DMS 273 (cell line): ENCODE results near the gene TMEM132A.
"Not testable (repeated sequence)": the region's sequence is repeated elsewhere in the genome, so short reads cannot be mapped to it uniquely, and the experiment has no call there.

Experiments
- DNase-seq: peaks from one replicate; lab custom pipeline; 2025; ENCODE audit not compliant: unreplicated experiment; lab: John Stamatoyannopoulos, UW

The TMEM132A gene

DNA sequence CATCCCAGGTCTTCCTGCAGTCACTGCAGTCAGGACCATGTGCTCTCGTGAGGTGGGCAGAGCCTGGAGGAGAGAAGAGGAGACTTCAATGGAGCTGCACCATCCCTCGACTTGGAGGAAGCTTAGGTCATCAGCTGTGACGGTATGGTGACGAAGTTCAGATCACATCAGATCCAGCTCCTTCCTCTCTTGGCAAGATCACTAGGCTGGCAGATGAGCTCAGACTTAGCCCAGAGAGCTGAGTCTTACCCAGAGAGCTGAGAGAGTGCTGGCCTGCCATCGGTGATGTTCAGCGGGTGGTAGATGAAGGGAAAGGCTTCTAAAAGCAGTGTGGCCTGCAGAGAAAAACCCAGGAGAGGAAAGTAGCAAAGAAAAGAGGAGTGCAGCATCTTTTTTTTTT lies 29.5 kb downstream of the TMEM132A start:
- DNase-seq = no peak

DNA sequence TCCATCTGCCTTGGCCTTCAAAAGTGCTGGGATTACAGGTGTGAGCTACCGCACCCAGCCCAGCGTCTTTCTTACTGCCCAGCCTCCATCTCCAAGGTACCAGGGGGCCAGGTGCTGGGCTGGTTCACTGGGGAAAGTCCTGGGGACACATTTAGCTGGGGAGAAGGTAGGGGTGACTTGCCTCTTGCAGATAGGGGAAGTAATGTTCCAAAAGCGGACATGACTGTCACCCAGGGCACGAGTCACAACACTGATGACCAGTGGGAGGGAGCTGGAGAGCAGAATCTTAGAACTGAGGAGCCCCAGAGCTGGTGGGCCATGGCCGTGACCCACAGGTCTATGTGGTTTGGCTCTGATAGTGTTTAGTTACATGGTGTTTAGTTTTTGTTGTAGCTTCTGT lies 30.2 kb downstream of the TMEM132A start:
- DNase-seq = no peak

DNA sequence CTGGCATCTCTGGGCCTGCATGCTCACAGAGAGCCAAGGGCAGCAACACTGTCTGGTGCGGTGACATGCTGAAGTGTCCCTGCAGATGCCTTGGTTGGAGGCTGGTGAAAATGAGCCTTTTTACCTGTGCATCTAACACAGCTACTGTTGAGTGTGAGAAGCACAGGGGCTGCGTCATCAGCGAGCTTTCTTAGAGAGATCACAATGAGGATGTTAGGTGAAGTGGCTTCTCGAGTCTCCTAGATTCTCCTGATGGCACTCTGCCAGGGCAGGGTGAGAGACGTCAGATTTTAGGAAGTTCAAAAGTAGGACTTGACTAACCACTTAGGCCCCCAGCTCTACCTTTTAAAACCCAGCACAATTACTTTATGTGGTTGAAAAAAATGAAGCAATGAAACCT lies 31.3 kb downstream of the TMEM132A start:
- DNase-seq = no peak

DNA sequence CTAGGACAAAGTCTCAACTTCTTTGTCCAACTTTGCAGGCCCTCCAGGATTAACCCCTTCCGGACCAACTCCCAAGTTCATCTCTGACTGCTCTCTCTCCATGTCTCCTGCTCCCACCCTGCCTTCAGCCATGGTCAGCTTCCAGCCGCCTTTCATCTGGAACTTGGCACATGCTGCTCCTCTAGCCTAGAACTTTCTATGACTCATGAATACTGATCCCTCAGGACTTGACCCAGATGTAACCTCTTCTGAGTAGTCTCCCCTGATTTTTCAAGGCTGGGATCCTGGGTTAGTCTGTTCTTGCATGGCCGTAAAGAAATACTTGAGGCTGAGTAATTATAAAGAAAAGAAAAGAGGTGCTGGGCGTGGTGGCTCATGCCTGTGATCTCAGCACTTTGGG lies 32.9 kb downstream of the TMEM132A start:
- DNase-seq = no peak

DNA sequence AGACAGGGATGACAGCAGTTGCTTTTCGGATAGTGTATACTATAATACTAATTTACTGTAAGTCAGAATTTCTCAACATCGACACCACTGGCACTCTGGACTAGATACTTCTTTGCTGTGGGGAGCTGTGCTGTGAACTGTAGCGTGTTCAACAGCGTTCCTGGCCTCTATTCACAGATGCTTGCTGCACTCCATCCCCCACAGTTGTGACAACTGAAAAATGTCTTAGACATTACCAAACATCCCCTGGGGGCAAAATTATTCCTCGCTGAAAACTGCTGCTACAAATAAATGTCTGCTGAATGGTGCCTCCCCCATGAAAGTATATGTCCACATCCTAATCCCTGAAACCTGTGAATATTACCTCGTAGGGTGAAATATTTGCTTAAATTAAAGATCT lies 35.2 kb downstream of the TMEM132A start:
- DNase-seq = no peak

DNA sequence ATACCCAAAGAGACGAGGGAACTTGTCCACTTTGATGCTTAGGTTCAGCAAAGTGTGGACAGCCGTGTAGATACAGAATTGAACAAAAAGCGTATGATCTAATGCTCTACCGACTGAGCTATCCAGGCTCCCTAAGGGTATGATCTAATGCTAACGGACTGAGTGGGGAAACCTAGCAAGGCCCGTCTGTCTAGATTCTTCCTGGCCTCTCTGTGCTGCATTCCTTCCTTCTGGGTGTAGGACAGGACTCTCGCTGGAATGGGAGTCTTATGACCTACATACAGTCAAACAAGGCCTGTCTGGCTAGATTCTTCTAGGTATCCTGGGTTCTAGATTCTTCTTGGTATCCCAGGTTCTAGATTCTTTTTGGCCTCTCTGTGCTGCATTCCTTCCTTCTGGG lies 36.1 kb downstream of the TMEM132A start:
- DNase-seq = no peak

DNA sequence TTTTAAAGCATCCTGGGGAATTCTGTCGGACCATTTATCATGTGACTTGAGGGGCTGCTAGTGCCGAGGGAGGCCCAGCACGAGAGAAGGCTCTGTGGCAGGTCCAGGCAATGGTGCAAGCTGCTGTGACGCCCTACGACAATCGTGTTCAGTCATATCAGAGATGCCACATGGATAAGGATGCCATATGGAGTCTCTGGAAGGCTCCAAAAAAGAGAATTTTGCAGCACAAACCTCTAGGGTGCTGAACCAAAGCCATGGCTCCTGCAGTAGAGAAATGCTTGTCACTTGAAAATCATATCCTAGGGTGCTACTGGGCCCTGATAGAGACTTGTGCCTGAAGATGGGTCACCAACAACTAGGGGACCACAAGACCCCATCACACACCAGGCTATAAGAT lies 40.5 kb downstream of the TMEM132A start:
- DNase-seq = peak; percentile 36

DNA sequence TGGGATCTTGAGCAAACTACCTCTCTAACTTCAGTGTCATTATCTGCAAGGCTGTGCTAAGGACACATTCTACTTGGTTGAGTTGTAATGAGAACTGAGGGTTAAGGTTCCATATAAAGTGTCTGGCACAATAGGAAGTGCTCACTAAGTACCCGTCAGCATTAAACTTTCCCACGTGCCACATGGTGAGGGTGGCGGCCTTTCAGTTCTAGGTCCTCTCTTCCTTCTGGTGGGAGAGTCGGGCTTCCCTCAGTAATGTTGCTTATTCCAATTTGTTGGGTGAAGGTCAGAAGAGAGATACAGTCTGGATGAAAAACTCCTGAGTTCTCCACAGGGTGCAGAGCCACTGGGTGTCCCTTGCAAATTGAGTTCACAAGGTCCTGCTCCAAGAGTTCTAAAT lies 42.6 kb downstream of the TMEM132A start:
- DNase-seq = no peak

DNA sequence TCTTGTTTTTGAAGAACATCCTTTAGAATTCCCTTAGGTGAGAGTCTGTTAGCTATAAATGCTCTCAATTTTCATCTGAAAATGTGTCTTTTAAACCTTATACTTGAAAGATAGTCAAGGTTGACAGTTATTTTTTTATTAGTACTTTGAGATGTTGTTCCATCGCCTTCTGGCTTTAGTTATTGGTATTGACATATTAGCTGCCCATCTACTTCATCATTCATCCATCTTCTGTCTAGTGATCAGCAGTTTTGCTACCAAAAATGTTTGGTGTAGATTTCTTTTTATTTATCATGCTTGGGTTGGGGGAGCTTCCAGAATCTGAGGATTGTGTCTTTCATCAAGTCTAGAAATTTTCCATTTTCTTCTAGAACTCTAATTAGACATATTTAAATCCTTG lies 44.0 kb downstream of the TMEM132A start:
- DNase-seq = no peak

DNA sequence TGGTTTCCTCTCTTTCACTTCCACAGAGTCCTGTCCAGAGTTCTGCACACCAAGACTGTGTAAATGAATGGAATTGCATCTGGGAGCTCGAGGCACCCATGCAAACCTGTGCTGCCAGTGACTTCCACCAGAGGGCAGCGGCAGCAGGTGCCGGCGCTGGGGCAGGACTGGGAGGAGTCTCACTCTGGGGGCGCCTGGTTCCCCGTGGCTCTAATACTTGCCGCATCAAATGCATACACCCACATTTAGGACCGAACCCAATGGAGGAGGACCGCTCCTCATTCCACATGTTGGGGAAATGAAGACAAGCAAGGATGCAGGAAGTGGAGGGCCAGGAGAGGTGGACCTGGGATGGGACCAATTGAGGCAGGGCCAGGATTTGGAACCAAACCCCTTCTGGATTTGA lies 46.1 kb downstream of the TMEM132A start:
- peak; percentile 68 for DNase-seq

DNA sequence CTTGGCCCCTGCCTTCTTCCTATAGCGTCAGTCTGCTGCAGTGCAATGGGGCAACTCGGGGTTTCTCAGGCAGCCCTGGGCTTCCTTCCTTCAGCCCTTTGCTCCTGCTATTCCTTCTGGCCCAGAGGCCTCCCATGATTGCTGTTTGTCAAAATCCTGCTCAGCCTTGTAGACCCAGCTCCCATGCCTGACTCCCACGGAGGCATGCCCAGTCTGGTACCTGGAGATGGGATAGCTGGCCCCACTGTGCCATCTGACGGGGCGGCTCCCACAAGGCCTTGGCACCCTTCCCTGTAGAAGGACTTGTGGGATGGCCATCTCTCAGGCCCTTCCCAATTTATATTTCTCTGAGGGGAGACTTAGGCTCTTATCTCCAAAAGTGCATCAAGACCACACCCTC lies 46.6 kb downstream of the TMEM132A start:
- peak; percentile 33 for DNase-seq

DNA sequence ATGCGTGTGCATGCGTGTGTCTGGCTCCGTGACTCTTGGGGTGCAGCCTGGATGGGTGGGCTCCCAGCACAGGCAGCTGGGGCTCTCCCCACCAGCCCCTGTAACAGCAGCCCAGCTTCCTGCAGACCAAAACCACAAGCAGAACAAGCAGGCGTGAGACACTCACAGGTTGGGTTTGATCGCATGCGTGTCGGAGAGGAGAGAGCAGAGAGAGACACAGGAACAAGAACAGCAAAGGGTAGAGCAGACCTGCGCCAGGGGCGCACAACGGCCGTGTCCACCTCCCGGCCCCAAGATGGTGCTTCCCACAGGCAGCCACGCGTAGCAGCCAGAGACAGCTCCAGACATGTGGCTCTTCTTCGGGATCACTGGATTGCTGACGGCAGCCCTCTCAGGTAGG lies 47.3 kb downstream of the TMEM132A start, which contains the start of gene CD6:
Gene CD6, plus strand, starts transcription at position 161 of the 400 bp plus-strand sequence. Its CDS starts 186 bp downstream, at position 347.
- no peak for DNase-seq

DNA sequence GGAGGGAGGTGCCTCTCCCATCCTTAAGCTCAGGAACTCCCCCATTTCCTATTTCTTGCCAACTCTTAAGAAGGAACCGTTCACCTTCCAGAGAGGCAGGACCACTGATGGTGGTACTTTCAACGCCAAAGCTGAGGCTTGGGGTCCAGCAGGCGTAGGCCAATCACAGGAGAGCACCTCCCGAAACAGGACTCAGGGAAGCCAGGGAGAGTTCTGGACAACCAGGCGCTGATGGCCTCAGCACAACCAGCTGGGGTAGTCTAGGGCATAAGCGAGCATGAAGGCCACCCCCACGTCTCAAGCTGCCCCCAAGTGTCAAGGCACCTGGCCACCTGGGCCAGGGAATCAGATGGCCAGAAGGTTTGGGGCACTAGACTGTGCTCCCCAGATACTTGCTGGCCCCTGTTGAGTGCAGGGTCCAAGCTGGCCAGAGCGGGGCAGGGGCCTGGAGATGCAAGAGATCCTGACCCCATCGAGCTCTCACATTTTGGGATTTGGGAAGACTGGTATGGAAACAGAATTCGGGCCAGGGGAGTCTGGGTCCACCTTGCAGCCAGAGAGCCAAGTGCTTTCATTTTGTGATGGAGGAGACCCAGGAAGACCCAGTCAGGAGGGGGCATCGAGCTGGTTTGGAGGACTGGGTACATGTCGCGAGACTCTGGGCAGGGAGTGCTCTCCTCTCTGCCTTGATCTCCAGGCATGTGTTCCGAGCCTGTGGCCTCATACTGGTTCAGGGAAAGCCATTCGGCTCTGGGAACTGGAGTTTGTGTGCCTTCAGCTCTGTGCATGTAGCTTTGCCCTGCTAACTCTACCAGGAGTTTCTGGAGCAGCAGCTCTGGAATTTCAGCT lies 48.1 kb downstream of the TMEM132A start:
- DNase-seq = no peak

DNA sequence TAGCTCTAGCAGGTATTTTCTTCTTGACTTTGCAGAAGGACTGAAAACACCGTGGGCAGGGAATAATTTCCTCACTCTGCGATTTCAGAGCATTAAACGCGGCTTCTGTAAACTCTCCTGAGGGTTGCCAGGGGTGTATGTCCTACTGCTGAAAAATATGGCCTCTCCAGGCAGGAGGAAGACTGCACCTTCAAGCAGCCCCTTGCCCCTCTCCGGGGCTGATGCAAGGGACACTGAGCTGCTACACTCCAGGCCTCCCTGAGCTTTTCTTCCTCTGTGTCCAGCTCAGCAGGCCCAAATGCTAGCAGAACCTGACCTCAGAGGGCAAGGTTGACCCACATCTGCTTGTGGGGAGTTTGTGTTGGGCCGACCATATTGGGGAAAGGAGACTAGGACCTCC lies 49.4 kb downstream of the TMEM132A start:
- DNase-seq = no peak

DNA sequence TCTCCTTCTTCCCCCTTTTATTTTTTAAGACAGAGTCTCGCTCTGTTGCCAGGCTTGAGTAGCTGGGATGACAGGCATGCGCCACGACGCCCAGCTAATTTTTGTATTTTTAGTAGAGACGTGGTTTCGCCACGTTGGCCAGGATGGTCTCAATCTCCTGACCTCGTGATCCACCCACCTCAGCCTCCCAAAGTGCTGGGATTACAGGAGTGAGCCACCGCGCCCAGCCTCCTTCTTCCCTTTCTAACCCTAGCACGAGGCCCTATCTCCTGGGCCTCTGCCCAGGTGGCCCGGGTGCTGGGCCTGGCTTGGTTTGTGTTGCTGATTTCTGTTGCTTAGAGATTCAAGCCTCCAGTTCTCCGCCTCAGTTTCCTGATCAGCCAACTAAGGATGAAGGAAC lies 50.1 kb downstream of the TMEM132A start:
- not testable (repeated sequence) for DNase-seq

DNA sequence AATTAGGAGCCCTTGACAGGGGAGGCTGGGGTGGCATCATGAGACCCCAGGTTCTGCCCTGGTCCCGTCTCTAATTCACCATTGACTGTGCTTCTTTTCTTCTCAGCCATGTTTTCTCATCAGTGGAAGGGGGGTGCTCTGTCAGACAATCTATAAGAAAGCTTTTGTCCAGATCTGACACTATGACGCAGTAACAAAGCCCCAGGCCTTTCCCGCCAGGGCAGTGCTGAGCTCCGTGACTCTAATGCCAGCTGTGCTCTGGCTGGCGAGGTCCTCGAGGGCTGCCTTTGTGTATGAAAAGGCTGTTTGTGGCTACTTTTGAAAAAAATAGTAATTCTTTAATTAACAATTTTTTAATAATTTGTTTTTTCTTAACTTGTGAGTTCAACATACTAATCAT lies 50.5 kb downstream of the TMEM132A start:
- DNase-seq = no peak

DNA sequence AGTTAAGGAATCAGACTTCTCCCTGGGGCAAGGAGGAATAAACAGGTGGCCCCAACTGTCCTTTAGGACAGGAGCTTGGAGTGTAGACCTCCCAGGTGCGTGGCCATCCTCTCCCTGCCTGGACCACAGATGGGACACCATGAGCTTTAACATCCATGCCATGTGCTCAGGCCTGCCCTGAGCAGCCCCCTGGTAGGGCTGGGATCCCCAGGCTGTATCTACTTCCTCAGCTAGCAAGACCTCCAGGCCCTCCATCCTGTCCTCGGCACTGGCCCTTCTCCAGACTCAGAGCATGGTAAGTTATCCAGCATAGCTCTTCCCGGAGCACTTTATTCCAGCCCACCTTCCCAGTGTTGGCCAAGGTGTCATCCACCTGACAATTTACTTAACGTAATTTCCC lies 53.0 kb downstream of the TMEM132A start:
- no peak for DNase-seq

DNA sequence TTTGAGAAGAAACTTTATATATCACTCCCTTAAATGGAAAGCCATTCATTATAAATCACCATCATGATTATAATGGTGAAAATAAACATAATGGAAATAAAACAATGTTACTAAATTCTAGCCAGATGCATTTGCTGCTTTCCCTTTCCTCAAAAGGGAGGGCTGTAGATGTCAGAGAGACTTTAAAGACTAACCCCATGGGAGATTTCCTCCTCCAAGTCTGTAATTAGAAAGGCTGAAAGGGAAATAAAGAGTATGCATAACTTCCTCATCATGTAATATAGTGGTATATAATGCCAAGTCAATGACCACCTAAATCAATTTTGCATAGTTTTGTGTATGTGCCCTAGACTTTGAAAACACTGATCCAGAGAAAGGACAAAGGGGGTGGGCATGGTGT lies 53.6 kb downstream of the TMEM132A start:
- no peak for DNase-seq

DNA sequence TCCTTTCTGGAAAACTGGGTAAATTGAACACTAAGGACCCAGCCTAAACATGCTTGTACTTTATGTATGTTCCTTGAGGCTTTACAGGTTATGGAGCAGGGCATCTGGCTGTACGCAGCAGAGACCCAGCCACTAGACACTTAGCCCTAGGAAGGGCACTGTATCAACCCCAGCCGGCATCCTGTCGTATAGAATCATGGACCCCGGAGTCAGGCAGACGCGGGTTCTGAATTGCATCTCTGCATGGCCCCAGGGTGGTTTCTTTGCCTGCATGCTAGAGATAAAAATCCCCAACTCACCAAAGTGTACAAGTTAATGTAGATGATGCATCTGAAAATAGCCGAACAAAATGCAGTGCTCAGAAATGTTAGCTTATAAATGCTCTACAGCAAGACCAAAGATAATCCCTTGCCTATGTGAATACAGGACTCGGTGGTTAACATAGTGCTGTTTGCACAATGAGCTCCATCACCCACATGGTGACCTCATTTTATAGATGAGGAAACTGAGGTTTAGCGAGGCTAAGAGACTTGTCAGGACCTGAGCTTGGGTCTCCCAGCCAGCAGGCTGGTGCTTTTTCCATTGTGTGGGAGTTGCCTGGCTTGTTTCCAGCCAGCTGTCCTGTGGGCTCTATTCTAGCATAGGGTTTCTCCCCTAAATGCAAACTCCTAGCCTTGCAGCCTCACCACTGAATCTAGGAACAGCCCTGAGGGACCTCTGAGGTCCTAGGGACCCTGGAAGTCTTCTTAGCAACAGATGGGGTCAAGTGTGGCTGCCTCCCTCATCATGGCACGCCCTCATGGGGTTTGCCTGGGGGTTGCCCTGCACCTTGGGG lies 54.5 kb downstream of the TMEM132A start:
- peak; percentile 84 for DNase-seq

DNA sequence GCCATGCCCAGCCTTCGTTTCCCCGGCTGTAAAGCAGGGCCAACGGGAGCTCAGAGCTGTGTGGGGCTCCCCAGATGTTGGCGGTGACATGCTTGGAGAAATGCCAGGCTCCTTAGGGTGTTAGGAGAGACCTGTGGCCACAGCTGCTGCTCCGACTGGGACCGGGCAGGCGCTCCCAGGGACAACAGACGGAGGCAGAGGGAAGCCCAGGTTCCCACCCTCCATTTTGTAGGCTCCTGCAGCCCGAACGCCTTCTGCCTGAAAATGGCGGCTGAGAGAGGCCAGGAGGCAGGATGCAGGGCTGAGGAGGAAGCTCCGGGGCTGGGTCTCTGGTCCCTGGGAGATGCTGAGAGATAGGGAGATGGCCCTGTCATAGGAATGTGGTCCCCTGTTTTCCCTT lies 57.3 kb downstream of the TMEM132A start:
- DNase-seq = no peak

DNA sequence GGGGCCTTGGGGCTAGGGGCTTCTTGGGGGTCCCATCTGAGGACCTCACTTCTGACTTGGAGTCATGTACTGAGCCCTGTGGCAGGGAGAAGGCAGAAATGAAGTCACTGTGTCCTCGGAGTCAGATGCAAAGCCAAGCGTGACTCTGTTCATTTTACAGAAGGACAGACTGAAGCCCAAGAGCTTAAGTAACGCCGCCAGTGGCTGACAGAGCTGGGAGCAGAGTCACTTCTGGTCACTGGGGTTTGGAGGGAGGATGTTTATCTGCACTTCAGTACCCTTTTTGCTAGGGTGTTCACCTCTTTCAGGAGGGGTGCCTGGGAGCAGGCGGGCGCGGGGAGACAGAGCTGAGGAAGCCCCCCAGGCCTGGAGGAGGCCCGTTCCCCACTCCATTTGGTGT lies 57.9 kb downstream of the TMEM132A start:
- no peak for DNase-seq

DNA sequence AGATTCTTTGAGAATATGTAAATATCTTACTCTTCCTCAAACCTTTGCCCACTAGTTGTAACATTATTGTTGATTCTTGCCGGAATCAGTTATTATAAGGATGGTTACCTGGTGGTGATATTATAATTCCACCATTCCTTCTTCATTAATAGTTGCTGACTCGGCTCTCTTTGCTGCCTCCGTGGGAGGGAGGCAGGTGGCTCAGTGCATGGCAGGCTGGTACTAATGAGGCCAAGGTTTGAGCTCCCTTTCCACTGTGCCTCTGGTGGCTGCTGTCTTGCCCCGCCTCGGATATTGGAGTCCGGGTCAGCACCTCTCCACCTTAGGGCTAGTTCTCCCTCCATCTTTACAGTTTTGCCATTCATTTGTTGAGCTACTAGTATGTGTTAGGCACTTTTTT lies 59.9 kb downstream of the TMEM132A start:
- DNase-seq = no peak
